GM19025 (cell line): ENCODE results near the gene MKRN2OS.
"Not testable (repeated sequence)": the region's sequence is repeated elsewhere in the genome, so short reads cannot be mapped to it uniquely, and the experiment has no call there.

Experiments used
- ATAC-seq: cut with Tn5 transposase; IDR thresholded peaks from one replicate; pipeline ENCODE4 v1.9.1; 2021; ENCODE audit warnings: mild to moderate bottlenecking, low read depth, moderate library complexity; ENCODE audit not compliant: unreplicated experiment

The MKRN2OS gene

DNA sequence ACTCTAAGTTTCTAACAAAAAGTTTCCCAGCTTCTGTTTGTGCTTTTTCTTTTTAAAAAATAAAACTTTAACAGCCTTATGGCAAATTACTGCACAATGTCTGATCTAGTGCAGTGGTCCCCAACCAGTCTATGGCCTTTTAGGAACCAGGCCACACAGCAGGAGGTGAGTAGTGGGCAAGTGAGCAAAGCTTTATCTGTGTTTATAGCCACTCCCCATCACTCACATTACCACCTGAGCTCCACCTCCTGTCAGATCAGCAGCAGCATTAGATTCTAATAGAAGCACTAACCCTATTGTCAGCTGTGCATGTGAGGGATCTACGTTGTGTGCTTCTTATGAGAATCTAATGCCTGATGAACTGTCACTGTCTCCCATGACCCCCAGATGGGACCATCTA is 17.2 kb upstream of the MKRN2OS start:
- ATAC-seq, result no peak

DNA sequence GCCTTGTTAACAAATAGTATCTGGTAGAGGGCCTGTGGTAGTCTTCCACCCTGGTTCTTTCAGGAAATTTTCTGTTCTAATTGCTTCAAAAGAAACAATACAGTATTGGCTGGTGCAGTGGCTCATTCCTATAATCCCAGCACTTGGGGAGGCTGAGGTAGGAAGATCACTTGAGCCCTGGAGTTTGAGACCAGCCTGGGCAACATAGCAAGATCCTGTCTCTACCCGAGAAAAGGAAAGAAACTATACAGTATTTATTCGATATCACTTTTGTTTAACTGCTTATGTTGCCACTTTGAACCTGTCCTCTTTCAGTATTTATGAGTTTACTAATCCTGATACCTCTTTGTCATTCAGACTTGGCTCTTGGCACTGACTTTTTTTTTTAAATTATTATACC is 16.1 kb upstream of the MKRN2OS start:
- ATAC-seq, result no peak

DNA sequence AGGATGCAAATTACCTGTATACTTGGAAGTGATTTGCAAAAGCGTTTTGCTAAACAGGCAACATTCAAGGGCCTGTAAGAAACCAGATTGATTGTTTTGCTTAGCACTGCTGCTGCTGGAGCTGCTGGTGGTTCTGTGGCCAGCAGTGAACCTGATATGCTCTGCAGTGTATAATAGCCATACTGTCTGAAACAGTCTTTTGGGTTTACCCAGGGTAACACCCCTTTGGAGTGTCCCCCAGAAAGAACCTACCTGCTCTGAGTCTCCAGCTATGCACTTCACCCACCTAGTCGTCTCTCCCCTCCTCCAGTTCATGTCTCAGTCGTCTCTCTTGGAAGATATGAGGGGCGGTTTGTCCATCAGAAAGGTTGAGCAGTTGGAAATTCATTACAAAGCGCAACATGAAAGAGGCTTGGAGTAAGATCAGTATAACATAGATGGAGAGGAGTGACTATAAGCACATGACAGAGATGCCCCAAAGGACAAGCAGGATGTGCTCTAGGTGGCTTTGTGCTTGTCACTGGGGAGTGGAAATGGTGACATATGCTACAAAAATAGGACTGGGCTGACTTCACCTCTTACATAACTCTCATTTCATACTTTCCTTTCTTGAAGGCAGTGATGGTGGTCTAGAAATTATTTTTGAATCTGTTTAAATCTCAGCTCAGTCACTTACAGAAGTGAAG is 15.3 kb upstream of the MKRN2OS start:
- ATAC-seq, result no peak

DNA sequence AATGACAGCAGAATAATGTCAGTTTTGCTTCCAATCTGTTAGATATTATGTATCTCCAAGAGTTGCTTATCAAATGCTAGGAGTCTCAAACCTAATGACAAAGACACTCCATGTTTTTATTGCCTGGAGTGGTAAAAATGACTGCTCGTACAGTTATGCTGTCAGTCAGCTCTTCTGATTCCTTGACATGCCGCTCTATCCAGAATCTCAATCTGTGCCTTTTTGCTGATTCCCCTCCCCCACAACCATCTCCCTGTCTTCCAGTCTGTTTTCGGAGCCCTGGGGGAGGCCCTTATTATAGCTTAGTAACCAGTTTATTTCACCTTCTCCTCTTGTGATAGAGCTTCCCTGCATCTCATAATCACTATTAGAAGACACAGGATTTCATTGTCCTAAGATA is 14.2 kb upstream of the MKRN2OS start:
- no peak for ATAC-seq

DNA sequence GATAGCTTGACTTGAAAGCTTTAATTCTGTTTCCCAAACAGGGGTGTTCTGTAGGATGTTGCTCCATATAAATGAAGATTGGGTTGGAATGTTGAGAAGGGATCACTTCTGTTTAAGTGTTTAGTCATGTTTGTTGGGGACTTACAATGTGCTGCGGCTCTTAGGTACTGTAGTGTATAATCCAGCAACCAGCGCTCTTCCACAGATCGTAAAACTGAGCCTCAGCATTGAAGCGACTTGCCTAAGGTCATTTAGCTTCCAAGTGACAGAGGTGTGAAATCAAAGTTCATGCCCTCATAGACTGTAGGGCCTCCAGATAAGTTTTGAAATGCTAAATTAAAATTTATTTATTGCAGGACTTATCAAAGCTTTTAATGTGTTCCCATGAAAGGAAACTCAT is 13.4 kb upstream of the MKRN2OS start:
- ATAC-seq, result no peak

DNA sequence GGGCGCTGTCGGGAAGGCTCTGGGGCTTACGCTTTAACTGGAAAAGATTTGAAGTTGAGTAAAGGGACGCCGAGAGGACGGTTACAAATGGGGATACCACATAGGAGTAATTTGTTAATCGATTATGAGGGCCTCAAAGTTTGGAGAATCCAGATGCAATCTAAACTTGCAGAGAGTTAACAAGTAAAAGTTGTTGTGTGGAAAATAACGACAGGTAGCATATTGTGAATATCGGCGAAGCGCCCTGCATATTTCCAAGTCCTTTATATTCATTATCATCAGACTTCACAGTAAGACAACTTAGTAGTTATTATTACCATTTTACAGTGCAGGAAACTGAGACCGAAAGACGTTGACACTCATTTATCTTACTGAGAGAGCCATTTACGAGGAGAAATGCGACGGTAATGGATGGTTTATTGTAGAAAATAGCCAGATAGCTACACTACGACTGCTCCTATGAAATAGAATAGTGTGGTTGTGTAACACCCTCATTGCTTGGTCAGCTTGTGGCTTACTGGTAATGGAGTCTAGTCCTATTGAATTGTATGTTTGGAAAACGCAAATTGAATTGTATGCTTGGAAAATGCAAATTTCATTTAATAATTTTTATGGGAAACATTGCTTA is 12.3 kb upstream of the MKRN2OS start:
- ATAC-seq, result no peak

DNA sequence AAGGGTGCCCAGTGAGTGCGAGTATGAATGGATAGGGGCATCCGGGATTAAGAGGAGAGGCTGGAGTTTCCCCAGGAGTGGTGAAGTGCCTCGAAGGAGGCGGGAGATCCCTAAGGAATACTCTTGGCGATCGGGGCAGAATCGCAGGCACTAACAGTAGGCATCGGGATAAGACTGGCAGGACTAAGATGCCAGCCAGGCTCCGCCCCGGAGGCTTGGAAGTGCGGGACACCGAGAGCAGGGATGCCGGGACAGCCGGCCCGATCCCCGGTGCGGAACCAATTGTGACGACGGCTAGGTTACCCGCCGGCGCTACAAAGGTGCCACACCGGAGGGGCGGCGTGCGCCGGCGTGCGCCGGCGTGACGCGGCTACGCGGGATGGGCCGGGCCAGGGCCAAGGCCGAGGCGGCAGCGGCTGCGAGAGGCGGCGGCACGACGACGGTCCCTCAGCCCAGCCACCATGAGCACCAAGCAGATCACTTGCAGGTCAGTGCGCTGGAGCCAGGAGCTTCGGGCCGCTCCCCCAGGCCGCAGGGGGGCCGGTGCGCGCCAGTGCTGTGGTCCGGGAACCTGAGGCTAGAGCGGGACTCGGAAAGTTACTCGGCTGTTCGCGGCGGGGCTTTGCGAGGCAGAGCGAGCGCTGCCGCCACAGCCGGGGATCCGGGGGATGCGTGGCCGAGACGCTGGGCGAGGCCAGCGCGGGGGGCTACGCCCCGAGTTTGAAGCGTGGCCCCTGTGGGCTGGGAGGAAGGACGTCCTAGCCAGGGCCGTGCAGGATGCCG is 11.6 kb upstream of the MKRN2OS start, which contains the start of gene MKRN2:
Gene MKRN2 (plus strand): TSS at position 398 of the 783 bp plus-strand sequence. CDS start 64 bp downstream, at position 462.
- peak; percentile 83 for ATAC-seq

DNA sequence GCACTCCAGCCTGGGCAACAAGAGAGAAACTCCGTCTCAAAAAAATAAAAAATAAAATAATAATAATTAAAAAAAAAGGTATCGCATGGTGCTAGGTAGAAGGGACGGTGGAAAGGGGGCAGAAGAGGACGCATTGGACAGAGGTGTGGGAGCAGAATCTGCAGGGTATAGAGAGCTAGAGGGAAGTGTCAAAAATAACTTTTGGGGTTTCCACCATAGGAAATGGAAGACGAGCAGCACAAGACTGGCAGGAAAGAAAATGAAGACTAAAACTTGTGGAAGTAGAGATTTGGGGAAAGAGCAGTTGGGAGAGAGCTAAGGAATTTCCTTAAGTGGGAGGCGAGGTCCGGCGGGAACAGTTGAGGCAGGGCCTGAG is 11.0 kb upstream of the MKRN2OS start:
- no peak for ATAC-seq

DNA sequence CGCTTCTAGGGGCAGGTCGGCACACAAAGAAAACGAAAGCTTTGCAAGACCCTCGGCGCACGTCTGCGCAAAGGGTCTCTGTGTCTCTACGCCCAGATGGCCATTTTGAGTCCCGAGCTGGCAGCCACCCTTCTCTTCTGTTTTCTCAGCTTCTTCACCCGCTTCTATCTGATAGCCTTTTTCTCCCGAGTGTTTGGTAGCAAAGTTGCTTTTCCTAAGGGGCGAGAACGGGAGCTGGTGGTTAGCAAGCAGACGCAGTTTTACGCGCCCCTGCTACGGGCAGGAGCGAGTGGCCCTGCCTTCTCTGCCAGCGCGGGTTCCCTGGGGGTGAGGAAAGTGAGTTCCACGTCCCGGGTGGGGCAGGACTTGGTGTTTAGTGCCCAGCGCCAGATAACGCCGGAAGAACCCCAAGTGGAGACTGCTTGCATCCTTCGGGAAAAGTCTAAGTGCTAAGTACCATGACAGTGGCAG is 8.7 kb upstream of the MKRN2OS start:
- no peak for ATAC-seq

DNA sequence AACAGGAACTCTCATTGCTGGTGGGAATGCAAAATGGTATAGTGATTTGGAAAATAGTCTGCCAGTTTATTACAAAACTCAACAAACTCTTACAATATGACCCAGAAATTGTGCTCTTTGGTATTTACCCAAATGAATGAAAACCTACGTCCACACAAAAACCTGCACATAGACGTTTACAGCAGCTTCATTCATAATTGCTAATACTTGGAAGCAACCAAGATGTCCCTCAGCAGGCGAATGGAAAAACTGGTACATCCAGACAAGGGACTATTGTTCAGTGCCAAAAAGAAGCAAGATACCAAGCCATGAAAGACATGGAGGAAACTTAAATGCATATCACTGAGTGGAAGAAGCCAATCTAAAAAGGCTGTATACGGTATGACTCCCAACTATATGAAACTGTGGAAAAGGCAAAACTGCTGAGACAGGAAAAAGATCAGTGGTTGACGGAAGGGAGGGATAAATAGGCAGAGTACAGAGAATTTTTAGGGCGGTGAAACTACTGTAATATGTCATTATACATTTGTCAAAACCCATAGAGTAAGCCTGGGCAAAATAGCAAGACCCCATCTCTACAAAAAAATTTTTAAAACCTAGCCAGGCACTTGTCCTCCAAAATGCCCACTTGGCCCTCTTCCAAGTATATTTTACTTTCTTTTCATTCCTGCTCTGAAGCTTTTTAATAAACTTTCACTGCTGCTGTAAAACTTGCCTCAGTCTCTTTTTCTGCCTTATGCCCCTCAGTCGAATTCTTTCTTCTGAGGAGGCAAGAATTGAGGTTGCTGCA is 4.9 kb upstream of the MKRN2OS start:
- no peak for ATAC-seq

DNA sequence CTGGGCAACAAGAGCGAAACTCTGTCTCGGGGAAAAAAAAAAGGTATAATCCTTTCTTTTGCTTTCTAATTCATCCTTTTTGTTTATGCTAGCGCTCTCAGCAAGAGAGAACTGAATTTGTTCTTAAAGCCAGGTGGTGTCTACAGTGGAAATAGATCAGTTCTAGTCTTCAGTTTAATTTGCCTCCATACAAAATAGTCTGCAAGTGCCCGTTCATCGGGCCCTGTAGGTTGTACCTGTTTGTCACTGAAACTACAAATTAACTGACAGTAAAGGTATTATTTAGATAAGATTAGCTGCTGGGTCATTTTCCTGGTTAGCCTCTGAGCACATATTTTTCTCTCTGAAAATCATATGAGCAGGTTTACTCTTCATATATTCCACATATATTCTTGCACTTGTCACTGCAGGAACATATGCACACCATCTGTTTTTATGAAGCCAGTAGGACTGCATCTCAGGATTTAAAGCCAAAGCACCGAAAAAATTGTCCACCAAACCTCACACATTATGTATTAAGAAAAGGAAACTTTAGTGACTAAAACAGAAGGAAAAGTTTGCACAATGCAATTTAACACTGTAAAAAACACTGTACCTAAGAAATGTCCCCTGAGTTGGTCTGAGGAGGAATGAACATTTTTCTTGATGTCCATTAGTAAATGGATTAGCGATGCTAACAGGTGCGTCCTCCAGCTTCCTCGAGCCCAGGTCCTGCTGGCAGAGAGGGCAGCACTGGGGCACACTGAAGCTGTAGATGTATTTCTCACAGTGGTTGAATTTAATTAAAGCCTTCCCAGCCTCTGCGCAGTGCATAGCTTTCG is 437 bp downstream of the MKRN2OS start:
- no peak for ATAC-seq

DNA sequence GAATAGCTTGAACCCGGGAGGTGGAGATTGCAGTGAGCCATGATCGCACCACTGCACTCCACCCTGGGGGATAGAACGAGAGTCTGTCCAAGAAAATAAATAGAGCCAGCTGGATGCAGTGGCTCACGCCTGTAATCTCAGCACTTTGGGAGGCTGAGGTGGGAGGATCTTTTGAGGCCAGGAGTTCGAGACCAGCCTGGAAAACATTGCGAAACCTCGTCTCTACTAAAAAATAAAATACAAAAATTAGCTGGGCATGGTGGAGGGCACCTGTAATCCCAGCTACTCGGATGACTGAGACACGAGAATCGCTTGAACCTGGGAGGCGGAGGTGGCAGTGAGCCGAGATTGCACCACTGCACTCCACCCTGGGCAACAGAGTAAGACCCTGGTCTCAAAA is 1.8 kb downstream of the MKRN2OS start:
- ATAC-seq, result not testable (repeated sequence)

DNA sequence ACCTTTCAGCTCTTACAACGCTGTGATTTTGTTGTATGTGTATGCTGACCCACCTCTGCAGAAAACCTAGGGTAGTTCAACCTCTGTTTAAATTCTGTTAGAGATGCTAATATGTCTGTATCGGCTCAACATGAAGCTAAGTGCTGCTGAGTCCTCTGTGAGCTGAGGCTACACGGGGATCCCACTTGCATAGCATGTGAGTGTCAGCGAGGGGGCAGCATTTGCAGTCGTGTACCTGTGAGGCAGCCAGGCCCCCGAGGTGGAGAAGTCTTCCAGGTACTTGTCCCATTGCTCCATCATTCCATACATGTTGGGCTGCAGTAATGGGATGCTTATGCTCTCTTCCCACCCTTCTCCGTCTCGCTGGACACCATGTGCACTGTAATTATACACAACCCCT is 3.7 kb downstream of the MKRN2OS start:
- no peak for ATAC-seq

DNA sequence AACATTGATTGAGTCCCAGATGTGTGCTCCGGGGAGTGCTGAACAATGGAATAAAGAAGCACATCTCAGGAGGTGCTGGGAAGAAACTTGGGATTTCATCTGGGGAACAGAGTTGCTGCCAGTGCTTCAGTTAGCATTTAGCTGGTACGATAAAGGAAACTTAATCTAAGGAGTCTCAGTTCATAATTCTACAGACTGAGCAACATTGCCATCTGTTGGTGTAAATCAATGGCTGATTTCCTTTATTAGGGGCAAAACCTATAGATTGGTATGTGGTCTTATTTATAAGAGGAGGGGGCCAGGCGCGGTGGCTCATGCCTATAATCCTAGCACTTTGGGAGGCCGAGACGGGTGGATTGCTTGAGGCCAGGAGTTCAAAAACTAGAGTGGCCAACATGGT is 8.9 kb downstream of the MKRN2OS start:
- ATAC-seq, result no peak

DNA sequence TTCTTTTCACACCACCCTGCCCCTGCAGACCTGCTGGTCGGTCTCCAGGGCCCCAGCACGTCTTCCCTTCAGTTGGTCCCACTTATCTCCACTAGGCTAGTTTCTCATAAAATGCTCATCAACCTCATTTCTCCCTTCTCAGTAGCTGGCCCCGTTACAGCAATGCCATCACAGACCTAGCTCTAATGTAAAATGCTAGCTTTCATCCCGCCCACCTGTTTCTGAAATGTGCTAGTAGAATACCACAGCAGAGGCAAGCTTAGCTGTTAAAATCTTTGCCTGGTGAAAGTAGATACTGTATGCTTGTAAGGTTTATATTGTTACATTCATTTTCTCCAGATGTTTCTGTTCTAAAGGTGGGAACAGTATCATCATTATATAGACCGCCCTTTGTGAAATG is 13.1 kb downstream of the MKRN2OS start:
- no peak for ATAC-seq

DNA sequence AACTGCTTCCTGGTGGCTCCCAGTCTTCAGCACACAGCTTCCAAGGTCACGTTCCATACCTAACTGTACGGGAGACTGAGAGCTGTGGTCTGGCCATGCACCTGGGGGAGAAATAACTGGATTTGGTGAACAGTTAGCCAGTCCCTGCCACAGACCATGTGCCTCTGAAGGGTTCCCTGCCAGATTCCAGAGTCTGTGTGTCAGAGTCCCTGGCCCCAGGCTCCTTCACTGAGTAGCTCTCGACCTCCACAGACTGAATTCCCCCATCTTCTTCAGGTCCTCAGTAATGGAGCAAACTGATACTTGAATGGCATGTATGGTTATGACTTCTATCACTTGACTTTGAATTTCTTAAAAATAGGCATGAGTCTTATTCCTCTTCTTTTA is 17.5 kb downstream of the MKRN2OS start:
- no peak for ATAC-seq

DNA sequence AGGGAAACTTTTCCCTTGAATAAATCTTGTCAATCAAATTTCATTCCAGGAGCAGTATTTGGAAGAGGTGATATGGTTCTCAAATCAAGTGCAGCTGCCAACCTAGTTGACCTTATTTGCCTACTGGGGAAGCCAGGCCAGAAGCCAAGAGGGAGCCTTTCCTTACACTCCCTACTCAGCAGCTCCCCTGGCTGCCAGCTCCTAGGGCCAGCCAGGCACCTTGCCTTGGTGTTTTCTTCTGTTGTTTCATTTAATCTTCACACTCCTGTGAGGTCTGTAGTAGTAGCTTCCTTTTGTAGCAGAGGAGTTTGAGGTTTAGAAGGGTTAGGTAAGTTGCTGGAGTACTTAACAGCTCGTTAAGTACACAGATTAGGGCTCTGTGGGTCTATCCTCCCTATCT is 22.6 kb downstream of the MKRN2OS start:
- no peak for ATAC-seq

DNA sequence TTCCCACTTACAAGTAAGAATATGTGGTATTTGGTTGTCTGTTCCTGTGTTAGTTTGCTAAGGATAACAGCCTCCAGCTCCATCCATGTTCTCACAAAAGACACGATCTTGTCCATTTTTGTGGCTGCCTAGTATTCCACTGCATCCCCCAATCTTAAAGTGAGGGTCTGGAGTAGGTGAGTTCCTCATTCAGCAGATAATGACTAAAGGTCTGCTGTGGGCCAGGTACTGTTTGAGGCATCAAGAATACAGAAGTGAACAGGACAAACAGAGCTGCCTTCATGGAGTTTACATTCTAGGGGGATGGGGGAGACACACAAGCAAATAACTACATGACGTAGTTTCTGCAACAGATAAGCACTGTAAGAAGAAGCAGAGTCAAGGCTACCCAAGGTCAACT is 24.3 kb downstream of the MKRN2OS start:
- no peak for ATAC-seq

DNA sequence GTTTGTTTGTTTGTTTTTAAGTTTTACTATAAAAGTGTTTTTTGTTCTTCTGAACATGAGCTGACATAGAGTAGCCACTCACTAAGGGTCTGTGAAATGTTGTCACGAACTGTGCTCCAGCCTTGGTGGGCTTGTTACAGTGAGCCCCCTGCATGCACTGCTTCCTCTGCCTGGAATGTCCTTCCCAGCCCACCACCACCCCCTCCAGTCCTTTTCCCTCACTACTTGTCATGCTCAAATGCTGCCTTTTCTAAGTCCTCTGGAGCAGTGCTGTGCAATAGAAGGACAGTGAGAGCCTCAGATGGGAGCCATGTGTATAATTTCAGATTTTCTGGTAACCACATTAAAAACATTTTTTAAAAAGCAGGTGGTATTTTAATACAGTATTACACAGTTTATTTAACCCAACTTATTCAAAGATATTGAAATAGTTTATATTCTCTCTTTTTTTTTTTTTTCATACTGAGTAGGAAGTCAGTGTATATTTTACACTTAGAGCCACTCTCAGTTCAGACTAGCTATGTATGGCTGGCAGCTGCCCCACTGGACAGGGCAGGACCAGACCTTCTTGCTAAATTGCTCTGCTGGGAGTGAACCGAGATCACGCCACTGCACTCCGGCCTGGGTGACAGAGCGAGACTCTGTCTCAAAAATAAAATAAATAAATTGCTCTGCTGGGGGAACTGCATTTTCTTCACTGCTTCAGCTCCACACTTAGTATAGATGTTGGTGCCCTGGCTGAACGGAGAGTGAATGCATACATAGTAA is 26.9 kb downstream of the MKRN2OS start:
- no peak for ATAC-seq
